ENCODE measurements around the gene NBEA. TPM values are rescaled to one million over a fixed set of nuclear protein-coding genes. Genes with fewer than 3 reads are reported as not detected.

The NBEA gene
- total RNA-seq, 4 donors from 2014 or later, result 4.4 to 6.2 (median 5.5) TPM

DNA sequence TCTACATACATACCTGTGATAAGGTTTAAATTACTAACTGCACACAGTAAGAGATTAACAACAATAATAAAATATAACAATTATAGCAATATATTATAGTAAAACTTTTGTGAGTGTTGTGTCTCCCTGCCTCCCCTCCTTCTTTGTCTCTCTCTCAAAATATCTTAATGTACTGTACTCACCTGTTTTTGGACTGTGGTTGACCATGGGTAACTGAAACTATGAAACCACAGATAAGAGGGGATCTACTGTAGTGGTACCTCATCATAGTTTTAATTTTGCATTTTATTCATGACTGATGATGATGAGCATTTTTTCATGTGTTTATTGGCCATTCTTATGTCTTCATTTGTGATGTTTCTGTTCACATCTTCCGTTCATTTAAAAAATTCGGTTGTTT, 104.5 kb downstream of the NBEA start:
- TF ChIP-seq, protein P1, sequence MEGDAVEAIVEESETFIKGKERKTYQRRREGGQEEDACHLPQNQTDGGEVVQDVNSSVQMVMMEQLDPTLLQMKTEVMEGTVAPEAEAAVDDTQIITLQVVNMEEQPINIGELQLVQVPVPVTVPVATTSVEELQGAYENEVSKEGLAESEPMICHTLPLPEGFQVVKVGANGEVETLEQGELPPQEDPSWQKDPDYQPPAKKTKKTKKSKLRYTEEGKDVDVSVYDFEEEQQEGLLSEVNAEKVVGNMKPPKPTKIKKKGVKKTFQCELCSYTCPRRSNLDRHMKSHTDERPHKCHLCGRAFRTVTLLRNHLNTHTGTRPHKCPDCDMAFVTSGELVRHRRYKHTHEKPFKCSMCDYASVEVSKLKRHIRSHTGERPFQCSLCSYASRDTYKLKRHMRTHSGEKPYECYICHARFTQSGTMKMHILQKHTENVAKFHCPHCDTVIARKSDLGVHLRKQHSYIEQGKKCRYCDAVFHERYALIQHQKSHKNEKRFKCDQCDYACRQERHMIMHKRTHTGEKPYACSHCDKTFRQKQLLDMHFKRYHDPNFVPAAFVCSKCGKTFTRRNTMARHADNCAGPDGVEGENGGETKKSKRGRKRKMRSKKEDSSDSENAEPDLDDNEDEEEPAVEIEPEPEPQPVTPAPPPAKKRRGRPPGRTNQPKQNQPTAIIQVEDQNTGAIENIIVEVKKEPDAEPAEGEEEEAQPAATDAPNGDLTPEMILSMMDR (IDR thresholded peaks at IDR 0.05; ENCODE audit: low read depth), result no peak

DNA sequence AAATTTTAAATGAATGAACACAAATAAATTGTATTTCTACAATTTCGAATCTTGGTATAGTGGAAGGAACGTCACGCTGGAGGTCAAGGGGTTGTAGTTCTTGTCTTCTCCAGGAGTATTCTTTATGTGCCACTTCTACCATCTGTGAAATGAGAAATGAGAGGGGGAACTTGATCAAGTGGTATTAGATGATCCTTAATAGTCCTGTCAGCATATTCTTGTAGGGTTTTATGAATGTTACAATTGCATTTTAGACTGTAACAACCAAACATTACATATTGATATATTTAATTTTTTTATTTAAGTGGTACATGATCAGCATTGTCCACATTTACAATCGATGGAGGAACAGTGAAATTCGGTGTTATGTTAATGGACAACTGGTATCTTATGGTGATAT, 113.6 kb downstream of the NBEA start:
- TF ChIP-seq, protein P1 (IDR thresholded peaks at IDR 0.05; ENCODE audit: low read depth), result no peak

DNA sequence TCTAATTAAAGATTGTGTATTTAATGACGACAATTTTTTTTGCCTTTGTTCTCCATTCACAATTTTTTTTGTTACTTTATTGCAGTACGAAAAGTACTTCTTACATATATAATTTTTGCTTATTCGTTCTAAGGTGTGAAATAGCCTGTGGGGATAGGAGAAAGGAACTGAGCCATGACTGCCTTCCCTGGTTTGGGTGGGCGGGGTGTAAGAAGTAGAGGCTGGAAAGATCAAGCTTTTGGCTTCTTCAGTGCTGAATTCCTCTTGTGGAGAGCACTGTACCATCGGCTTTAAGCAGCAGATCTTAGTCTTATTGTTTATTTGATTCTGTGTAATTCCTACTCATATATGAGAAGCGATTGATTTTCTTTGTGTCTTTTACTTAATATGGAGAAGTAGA, 115.8 kb downstream of the NBEA start:
- TF ChIP-seq, protein P1 (IDR thresholded peaks at IDR 0.05; ENCODE audit: low read depth), result no peak

DNA sequence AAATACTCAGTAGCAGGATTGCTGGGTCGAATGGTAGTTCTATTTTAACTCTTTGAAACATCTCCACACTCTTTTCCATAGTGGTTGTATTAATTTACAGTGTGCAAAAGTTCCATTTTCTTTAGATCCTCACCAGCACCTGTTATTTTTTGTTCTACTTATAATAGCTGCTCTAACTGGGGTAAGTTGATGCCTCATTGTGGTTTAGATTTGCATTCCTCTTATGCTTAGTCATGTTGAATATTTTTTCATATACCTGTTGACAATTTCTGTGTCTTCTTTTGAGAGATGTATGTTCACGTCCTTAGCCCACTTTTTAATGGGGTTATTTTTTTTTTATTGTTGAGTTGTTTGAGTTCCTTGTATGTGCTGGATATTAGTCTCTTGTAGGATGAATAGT, 144.6 kb downstream of the NBEA start:
- TF ChIP-seq, protein P1 (IDR thresholded peaks at IDR 0.05; ENCODE audit: low read depth), result no peak

DNA sequence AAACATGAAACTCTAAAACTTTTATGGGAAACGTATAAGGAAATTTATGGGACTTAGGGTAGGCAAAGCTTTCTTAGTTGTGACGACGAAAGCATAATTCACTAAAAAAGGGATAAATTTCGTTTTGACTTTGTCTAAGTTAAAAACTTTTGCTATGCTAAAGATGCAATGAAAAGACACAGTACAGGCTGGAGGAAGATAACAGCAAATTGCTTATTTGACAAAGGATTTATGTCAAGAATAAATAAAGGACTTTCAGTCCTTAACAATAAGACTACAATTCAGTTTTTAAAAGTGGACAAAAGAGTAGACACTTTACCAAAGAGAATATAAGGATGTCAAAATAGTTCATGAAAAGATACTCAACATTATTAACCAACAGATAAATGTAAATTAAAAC, 150.2 kb downstream of the NBEA start:
- TF ChIP-seq, protein P1 (IDR thresholded peaks at IDR 0.05; ENCODE audit: low read depth), result no peak

DNA sequence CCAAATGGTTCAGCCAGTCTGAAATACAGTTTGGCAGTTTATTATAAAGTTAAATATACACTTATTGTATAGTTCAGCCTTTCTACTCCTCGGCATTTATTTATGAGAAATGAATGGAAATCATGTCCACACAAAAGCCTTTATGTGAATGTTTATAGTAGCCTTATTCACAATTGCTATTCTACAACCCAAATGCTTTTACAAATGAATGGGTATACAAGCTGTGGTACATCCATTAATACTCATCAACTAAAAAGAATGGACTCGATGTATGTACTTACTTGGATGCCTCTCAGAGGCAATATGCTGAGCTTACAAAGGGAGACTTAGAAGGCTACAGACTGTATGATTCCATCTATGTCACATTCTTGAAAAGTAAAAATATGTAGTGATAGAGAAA, 150.7 kb downstream of the NBEA start:
- TF ChIP-seq, protein P1 (IDR thresholded peaks at IDR 0.05; ENCODE audit: low read depth), result no peak

DNA sequence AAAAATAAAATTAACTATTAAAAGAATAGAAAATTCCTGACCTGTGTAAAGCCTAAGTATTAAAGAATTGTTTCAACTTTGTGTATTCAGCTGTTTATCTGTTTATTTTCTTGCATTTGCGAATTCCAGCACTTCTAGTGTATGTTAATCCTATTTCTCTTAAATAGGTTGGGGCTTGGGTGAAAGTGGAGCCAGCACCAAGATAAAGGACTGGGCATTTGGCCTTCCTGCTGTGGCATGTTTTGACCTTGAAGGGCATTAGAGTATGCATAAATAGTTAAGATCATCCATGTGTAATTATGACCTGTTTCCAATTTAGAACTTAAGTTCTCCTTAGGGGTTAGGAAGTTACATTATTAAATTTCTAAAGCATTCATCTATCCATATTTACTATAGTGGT, 151.3 kb downstream of the NBEA start:
- TF ChIP-seq, protein P1 (IDR thresholded peaks at IDR 0.05; ENCODE audit: low read depth), result no peak
